HG02610 (cell line): ENCODE measurements around the gene IL21.
A peak's percentile ranks its signal among the peaks of the same experiment; 100 is the strongest.
"Not testable (repeated sequence)": the region's sequence is repeated elsewhere in the genome, so short reads cannot be mapped to it uniquely, and the experiment has no call there.

Experiments
- ATAC-seq: cut with Tn5 transposase; IDR thresholded peaks from one replicate; pipeline ENCODE4 v1.9.1; 2021; ENCODE audit warnings: mild to moderate bottlenecking, moderate library complexity; ENCODE audit not compliant: unreplicated experiment

IL21 gene

DNA sequence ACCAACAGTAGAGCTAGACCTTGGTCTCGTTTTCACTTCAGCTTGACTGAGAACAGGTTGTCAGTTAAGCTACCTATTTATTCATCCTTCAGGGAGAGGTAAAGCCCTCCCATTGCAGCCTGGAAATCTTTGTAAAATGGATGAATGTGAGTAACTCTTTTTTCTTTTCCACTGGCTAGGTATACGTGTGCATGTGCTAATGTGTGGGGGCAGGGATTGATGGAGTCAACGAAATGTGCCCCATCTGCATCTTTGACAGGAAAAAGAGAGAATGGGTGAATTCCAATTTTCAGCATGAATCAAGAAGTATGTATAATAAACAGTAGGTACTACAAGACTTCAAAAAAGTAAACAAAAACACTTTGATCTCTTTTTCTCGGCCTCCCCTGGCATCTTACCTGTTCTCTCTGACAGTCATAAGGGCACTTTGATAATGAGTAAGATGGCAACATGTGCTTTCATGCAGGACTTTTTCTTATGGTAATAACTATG is at the start of gene IL21:
Gene IL21 (minus strand): TSS at position 51 of the 492 bp plus-strand sequence. CDS start 55 bp downstream, outside the sequence.
- ATAC-seq: peak; percentile 60

DNA sequence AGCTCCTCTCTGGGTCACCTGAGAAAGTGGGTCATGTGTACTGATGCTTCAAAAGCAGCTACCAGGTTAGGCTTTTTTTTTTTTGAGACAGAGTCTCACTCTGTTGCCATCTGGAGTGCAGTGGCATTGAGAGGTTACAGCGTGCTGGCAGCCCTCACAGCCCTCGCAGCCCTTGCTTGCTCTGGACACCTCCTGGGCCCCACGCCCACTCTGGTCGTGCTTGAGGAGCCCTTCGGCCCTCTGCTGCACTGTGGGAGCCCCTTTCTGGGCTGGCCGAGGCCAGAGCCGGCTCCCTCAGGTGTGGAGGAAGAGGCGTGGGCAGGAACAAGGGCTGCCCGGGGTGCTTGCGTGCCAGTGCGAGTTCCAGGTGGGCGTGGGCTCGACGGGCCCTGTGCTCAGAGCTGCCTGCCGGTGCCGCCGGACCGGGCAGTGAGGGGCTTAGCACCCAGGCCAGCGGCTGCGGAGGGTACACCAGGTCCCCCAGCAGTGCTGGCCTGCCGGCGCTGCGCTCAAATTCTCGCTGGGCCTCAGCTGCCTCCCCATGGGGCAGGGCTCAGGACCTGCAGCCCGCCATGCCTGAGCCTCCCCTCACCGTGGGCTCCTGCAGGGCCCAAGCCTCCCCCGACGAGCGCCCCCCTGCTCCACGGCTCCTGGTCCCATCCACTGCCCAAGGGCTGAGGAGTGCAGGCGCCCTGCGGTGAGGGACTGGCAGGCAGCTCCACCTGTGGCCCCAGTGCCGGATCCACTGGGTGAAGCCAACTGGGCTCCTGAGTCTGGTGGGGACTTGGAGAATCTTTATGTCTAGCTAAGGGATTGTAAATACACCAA is 49.3 kb upstream of the IL21 start:
- ATAC-seq: no peak

DNA sequence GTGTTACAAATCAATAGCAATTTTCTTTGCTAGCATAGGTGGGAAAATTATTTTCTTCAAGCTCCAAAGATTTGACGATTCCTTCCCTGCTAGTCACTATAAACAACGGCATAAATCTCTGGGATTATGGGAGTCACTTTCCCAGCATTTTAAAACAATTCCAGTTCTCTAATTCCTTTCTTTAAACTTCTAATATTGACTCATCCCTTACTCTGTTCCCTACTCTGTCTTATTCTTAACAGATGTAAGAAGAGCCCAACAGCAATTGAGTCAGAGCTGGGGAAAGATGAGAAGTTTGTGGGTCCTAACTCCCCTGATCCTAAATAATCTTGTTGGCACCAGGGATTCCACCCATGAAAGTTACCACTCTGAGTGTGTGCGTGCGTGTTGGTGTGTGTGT is 47.4 kb upstream of the IL21 start:
- ATAC-seq: no peak

DNA sequence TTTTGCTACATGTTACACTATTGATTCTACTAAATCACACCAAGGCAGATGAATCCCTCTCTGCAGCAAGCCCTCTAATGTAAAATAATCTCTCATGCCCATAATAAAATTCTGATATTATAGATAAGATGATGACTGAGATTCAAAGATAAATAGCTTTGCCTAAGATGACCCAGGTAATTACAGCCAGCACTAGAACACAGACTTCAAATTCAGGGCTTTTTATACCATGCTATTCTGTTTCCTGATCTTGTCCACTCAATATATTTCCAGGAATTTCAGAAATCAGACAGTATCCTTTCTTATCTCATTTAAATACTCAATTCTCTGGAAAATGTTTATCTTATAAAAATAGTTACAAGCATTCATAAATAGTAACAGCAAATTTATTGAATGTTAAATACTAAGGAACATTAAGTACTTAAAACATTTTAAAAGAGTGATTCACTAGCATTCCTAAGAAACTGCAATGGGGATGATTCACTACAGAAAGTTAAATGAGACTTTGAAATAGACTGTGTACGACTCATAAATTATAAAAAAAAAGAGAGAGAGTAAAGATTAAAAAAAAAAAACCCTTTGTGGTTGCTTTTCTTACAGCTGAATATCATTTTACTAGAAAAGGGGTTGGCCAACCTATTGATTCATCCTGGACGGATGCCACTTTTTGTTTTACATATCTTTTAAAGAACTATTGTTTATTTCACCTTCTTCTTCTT is 45.8 kb upstream of the IL21 start:
- ATAC-seq: no peak

DNA sequence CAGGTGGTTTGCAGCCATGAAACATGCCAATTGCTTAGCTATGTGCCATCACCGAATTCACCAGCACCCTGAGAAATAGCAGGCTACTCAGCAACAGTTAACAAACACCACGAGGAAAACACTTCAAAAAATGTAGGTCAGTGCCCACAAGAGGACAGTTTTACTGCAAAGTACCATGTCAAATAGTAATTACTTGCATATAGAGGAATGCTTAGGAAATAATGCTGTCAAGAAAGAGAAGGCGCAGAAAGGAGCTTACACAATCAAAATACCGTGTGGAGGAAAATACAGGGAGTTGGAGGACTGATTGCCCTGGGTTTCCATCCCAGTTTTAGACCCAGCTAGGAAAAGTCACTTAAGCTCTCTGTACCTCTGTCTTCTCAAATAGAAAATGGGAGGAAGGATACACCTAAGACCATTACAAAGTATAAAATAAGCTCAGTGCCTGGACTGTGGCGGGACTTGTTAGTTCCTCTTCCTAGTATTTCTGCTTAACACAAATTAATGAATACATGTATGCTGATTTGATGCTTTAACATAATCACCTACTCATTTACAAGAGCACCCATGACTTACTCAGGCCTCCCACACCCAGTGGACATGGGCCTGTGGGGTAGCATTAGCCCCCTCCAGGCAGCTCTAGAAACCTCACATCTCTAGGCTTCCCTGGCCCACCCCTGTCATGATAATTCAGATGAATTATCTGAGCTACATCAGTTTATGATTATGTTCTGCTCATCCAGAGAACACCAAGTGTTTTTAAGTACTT is 44.5 kb upstream of the IL21 start:
- no peak for ATAC-seq

DNA sequence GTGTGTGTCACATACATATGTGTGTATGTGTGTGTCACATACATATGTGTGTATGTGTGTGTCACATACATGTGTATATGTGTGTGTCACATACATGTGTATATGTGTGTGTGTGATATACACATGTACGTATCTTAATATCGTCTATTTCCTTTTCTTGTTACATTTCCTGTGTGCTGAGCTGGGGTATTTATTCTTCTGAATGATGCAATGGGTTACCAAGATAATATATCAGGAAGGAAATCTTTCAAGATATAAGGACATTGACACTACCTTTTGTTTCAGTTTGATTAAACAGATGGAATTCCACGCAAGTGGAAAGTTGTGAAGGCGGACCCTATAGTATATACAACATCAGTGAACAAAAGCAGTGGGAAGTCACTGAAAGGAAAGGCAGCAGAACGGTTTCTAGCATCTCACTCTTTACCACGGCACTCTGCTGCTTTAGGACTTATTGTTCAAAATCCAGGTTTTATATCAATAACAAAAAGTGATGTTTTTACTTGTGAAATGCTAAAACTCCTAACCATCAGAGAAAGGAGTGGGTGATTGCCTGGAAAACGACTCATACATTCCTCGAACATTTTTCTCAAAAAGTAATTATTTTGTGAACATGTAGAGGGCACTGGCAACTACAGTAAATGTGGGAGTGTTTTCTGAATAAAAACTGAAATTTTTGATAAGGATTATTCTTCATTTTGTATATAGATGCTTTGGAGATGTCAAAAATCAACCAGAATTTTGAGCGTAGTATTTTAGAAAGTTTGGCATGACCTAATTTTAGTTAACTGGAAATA is 43.1 kb upstream of the IL21 start:
- ATAC-seq: no peak

DNA sequence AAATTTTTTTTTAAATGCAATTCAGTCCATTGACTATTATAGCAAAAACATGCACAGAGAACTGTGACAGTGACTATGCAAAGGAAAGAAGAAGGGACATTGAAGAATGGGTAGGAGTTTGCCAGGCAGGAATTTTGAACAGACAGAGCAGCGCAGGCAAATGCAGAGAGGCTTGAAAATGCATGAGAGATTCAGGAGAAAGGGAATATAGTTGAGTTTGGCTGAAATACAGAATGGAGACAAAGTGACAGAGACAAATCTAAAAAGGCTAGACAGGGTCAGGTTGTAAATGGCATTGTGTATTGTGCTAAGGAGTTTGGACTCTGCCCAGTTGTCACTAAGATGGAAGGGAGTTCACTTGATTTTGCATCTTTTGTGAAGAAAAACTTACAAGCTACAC is 42.4 kb upstream of the IL21 start:
- ATAC-seq: no peak

DNA sequence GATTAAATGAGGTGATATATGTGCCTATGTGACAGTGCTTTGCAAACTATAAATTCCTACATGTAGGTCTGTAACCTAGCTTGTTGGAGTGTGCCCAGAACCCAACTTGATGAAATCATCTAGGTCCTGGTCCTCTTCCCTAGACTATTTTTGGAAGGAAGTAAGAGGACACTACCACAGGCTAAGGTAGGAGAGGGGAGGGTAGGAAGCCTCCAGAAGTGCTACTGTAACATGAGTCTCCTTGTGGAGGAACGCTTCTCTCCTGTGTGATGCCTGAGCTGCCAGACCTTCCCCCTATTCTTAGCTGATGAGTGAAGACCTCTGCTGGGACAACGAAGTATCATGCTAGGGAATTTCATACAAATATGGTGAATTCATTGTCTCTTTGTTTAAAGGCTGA is 41.8 kb upstream of the IL21 start:
- no peak for ATAC-seq

DNA sequence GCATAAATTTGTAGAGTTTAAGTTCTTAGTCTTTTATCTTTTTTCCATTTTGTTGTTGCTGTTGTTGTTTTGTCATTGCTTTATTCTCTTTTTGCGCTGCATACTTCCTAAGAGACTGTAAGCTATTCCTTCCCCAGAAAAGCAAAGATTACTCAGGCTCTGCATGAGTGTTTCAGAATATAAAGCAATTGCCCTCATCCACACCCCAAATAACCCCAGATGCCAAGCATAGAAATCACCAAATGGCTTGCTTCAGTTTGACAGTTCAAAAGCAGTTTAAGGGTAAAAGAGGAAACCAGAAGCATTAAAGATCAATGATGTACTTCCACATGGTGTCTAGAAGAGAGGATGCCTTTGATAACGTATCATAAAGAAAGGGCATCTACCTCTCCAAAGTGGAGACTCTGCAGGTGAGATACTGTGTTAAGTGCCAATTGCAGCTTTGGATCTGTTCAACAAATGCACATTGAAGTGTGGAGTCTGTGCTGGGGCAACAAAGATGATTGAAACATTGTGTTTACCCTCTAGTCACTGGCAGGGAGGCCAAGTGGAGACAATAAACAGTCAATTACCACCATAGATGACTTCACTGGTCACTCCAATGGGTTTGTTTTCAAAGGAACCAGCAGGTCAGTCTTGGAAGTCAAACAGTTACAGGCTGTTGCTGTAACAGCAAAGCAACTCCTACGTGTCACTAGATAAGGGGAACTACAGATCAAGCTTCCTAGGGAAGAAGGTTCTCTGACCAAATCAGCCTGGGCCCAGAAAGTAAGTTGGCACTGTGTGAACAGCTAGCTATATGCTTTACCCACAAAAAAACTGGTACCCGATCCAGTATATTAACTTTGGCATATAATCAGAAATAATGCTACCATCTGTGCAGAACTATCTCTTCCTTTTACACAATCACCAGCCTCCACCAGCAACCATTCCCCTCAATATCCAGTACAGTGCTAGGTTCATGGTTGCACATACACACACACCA is 40.6 kb upstream of the IL21 start:
- ATAC-seq: no peak

DNA sequence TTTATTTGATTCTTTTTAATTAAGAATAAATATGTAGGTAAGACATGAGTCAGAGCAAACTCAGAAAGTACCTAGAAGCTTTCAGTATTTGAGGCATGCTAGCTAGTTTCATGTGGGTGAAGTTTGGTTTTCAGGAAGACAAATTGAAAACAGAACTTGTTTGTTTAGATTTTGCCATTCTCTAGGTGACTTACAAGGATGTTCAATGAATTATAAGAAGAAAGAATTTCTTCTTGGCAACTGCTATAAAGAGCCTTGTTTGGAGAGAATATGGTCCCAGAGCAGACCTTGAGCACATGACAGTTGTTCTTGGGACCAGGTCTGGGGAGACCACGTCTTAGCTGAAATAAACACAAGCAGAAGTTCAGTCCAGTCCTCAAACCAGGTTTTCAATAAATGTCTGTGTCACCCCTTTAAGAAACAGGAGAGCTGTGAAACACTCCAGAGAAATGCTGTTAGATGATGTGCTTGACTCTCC is 38.0 kb upstream of the IL21 start:
- peak; percentile 91 for ATAC-seq

DNA sequence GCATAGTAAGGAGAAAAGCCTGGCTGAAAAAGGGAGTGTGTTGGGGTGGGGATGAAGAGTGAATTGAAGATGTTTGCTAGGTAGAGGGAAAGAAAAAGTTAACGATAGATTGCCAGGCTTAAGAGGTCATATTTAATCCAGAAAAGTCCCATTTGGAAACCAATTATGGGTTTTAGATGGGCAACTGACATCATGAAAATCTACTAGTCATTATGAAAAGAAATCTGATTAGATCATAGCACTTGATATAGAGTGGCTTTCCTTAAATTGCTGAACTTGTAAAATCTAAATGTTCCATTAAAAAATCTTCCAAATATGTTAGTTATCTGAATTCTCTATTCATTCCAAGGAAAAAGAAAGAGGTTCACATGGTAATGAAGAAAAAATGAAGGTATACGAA is 37.5 kb upstream of the IL21 start:
- ATAC-seq: no peak

DNA sequence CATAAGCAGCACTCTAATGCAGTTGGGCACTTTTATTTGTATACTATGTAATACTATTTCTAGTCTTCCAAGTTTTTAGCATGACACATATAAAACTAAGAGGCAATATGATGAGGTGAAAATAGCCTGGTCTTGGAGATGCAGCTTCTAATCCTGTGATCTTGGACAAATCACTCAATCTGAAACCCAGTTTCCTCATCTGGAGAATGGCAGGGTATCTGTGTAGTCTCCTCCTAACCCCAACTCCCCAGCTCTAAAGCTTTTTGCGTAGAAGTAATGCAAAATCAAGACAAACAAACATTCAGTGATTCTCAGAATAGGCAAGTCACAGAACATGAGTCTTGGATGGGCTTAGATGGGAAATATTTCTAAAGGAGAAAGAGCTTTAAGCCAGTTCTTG is 36.7 kb upstream of the IL21 start:
- ATAC-seq: no peak

DNA sequence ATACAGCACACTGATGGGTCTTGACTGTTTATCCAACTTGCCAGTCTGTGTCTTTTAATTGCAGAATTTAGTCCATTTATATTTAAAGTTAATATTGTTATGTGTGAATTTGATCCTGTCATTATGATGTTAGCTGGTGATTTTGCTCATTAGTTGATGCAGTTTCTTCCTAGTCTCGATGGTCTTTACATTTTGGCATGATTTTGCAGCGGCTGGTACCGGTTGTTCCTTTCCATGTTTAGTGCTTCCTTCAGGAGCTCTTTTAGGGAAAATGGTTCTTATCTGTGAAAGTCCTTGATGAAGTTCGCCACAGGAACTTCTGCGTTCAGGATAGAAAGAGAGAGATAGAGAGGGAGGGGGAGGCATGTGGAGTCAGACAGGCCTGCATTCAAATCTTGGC is 35.7 kb upstream of the IL21 start:
- ATAC-seq: not testable (repeated sequence)

DNA sequence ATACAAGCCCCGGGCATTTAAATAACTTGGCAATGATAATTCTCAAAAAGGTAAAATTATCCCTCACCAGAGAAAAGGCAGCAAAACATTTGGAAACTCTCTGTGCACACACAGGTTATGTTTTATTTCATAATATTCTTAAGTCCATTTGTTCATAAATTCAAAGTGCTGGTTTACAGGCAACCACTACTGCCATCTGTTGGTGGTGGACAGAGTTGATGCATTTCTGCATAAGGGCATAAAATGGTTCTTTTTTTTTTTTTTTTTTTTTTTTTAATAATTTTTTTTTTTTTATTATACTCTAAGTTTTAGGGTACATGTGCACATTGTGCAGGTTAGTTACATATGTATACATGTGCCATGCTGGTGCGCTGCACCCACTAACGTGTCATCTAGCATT is 31.5 kb upstream of the IL21 start:
- no peak for ATAC-seq

DNA sequence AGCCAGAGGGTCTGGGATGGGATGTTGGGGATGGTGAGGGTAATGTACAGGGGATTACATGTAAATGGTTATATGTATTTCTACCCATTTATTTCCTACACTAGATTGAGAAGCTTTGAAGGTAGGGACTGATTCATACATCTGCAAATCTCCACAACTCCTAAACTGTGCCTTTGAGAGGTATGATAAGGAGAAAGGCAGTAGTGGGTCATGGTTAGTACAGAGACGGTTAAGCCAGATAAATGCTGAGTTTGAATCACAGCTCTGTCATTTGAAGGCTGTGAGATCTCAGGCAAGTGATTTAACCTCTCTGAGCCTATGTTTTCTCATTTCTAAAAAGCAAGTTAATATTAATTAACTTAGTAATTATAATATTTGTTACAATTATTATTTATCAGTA is 29.3 kb upstream of the IL21 start:
- ATAC-seq: no peak

DNA sequence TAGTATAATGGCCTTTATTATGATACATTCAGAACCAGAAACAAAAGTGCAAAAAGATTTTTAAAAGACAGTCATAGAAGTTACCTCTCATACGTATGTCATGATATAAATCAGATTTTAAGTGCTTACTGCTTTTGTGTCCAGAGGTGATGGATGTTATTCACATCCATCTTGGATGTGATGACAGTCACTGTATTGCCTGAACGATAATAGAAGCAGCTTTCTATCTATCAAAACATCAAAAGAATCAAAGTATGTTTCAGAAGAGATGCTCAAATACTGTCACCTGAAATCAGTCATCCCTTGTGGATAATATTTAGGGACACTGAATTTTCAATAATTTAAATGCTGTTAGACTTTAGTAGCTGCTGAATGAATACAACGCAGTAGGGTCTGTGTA is 26.8 kb upstream of the IL21 start:
- ATAC-seq: no peak

DNA sequence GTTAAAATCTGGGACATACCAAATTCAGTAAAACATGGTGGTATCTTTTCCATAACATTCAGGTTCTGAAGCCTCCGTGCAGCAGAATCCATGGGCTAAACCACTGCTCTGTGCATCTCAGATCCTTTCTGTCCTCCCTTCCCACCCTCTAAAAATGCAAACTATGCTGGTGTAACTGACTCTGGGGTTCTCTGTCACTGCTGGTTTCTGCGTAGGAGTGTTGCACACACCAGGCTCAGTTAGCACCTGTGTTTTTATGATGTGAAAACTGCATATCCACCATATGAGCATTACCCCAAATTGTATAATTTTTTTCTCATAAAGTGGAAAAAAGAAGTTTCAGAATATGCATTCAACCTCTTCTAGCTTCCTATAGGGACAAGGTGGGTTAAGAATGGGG is 22.4 kb upstream of the IL21 start:
- ATAC-seq: no peak

DNA sequence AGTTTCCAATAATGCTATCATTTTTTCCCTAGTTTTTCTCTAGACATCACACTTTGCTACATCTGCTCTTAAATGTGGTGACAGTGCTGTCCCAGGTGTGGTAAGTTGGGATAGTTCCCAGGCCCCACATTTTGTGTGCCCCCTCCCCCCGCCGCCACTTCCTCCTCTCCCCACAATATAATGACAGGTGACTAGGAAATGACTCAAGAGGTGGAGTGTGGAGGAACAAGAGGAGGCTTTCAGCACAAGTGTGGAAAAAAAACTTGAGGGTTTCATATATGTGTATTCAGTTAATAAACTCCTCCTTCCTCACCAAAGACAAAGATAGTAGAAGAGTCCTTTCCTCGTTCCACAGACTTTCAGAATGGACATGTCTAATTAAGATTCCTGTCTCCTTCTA is 18.3 kb upstream of the IL21 start:
- ATAC-seq: no peak

DNA sequence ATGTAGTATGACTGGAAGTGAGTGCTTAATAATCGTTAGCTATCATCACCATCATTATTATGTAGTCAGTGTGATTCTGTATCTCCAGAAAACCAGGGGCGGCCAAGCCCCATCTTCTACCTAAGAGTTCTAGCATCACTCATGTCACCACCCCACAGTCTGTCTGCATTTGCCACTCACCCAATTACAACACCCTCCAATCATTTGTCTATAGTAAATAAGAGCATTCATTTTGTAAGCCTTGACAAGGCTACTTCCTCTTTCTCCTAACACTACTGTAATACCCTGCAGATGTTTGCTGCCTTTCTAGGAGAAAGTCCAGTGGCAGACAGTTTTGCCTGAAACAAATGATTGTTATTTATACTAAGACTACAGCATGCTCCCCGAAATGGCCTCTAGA is 15.8 kb upstream of the IL21 start:
- no peak for ATAC-seq
